Activated CD4-positive, CD25-positive, alpha-beta regulatory T cell (primary cell): ENCODE data around the gene ZNF770.
"Not testable (repeated sequence)": the region's sequence is repeated elsewhere in the genome, so short reads cannot be mapped to it uniquely, and the experiment has no call there.

Experiments used
- DNase-seq, 4 experiments: peaks; one replicate each; lab custom pipeline; 2025; lab: John Stamatoyannopoulos, UW

Gene ZNF770

DNA sequence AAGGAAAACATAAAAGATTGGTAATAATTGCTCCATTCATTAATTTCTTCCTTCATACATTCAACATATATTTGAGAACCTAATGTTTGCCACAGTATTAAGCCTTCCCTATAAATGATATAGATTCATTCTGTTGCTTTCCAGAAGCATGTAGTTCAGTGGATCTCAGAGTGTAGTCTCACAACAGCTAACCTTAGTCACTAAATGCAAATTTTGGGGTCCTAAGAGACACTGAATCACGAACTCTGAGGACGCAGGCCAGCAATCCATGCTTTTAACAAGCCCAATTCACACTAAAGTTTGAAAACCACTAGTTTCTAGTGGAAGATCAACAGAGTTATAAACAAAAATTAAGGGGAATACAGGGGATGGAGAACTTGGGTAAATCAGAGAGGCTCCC, 11.3 kb downstream of the ZNF770 start:
- no peak for DNase-seq

DNA sequence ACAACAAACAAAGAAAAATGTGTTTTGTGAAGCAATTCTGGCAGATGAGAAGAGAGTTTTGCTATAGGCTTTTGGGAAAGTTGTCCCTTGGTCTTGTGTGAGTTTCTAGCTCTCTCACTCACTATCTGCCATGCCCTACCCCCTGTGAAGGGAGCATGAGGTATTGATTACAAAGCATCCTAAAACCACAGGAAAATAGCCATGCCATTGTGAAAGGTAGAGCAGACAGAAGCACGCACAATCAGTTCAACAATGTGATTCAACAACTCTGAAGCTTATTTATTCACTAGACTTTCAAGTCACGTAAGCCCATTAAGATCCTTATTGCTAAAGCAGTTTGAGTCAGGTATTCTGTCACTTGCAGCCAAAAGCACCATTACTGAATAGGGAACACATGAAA, 12.0 kb downstream of the ZNF770 start:
- DNase-seq, result no peak

DNA sequence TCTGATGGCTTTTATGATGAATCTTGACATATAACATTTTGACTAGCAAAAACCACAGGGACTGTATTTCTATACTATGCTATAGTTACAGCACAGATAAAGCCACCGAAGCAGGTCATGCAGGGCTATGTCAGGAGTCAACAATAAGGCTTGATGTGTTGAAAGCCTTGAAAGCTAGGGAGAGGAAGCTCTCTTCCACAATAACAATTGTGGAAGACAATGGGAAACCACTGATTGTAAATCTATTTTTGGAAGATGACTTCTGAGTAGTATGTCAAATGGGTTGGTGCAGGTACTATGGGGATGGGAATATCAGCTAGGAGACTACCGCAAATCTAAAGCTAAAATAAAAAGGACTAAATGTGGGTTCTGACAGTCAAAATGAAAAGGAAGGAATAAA, 14.6 kb downstream of the ZNF770 start:
- DNase-seq, result no peak

DNA sequence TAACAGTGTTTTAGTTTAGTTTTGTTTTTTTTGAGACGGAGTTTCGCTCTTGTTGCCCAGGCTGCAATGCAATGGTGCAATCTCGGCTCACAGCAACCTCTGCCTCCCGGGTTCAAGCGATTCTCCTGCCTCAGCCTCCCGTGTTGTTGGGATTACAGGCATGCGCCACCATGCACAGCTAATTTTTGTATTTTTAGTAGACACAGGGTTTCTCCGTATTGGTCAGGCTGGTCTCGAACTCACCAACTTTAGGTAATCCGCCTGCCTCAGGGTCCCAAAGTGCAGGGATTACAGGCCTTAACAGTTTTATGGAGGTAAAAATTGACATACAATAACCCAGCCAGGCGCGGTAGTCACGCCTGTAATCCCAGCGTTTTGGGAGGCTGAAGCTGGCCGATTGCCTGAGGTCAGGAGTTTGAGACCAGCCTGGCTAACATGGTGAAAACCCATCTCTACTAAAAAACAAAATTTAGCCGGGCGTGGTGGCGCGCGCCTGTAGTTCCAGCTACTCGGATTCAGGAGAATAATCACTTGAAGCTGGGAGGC, 17.9 kb downstream of the ZNF770 start:
- not testable (repeated sequence) for DNase-seq

DNA sequence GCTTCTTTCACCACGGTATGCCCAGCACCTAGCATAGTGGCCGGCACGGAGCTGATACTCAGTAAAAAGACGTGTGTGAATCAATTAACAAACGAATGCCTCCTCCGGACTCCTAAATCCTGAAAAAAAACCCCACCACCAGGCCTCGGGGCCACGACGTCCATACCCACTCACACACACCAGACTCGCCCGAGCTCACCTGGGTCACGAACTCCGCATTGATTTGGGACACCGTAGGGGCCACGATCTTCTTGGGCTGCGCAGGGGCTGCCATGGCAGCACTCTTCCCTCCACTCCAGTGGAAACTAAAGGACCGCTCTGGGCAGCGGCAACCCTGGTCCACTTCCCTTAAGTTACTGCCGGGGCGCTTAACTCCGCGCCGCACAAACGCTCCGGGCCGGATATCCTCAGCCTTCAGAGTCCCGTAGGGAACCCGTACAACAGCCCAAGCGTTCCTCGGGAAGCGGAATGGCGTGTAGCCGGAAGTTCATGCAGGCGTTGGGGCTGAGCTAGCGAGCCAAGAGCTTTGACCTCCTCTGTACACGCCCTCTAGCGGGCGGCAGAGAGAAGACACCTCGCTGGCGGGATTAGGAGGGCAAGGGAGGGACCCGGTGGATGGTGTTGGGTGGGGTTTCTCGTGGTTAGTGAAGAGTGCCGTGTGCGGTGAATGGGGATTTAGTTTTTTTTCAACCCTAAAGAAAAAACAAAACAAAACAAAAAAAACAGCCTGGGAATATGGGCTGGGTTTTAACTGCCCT, 18.6 kb downstream of the ZNF770 start, which contains the start of gene AQR:
Gene AQR, minus strand, starts transcription at position 403 of the 758 bp plus-strand sequence. Its CDS starts 129 bp downstream, at position 274.
- DNase-seq, result peak; percentile 73 to 79 (median 78)

DNA sequence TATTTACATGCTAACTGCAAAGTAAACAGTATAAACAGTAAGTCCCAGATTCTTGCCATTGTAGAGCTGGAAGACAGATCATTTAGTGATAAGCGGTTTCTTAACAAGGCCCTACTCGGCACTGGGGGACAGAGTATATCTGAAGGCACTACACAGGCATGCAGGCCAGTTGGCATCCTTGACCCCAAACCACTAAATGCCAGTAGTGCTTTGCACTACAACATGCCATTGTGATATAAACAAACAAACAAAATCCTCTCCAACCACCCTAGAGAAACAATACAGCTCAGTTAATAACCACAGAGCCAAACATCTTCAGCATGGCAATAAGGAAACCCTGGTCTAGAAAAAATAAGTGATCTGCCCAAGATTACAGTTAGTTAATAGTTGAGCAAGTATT, 23.8 kb downstream of the ZNF770 start:
- DNase-seq, result no peak

DNA sequence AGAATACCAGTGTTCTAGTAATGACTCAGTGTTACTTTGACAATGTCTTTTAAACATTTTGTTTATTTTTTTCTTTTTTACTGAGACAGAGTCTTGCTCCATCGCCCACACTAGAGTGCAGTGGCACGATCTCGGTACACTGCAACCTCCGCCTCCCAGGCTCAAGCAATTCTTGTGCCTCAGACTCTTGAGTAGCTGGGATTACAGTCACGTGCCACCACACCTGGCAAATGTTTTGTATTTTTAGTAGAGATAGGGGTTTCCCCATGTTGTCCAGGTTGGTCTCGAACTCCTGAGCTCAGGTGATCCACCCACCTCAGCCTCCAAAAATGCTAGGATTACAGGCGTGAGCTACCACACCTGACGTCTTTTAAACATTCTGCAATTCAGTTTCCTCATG, 34.2 kb downstream of the ZNF770 start:
- no peak for DNase-seq

DNA sequence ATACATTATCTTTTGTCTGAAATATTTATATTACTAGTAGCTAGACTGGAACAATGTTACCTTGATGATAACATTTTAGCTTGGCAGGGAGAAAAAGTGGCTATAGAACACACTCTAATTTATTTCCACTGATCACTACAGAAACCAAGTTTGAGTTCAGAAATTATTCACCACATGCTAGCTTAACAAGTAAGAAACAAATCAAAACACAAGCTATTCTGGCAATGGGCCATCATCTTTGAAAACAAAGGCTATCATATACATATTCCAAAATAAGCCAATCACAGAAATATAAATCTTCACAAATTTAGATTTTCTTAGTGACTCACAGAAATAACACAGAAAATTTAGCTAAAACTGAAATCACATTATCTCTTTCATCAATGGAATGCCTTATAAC, 35.6 kb downstream of the ZNF770 start:
- no peak for DNase-seq

DNA sequence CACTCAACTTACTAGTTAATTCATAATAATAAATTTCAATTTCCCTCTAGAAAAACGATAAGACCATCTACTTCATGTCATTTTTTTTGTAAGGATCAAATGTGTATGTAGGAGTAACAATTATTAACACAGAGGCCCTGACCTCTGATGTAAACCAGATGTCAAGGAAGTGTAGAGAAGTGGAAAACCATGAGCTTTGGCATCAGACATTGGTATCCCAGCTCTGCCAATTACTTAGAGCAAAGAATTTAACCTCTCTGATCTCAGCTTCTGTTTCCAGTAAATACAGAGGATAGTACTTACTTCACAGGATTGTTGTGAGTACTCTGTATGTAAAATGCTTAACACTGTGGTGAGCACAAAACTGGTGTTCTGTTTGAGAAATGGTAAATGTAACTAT, 36.1 kb downstream of the ZNF770 start:
- no peak for DNase-seq

DNA sequence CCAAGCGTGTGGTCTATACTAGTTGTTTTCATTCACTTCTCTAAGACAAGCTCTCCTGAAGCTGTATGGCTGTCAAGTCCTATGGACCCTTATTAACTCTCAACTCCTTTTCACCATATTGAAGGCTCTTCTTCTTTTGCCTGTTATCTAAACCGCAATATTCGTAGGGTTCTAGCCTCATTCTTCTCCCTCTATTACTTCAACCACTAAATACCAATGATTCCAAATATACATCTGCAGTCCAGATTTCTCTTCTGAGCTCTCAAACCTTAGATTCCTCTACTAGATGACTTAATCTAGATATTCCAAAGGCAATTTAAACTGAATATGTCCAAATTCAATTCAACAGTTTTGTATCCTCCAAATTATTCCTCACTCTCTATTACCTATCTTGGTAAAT, 43.2 kb downstream of the ZNF770 start:
- DNase-seq, result no peak

DNA sequence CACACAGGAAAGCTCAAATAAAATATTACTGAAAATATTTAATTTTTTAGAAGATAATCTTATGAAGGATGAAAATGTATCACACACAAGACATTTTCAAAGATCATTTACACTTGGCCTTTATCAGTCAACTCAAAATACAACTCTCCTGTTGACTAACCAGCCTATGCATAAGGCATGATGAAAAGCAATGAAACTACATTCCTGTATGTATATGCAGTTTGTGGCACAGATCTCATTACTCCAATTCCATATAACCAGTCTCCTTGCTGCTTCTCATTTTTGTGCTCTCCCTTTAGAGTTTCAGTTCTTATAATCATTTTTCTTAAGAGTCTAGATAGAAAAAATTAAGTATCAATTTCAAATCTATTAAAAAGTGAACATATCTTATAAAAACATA, 44.4 kb downstream of the ZNF770 start:
- no peak for DNase-seq

DNA sequence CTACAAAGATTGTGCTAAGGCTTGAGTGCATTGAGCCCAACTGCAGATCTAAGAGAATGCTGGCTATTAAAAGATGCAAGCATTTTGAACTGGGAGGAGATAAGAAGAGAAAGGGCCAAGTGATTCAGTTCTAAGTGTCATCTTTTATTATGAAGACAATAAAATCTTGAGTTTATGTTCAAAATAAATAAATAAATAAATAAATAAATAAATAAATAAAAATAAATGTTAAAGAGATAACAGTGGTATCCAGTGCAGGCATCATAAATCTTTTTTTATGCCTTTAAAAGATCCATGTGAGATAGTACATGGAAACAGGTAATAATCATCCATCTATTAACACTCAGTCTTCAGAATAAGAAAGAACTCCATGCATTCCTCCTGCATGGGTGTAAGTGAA, 44.8 kb downstream of the ZNF770 start:
- DNase-seq, result not testable (repeated sequence)

DNA sequence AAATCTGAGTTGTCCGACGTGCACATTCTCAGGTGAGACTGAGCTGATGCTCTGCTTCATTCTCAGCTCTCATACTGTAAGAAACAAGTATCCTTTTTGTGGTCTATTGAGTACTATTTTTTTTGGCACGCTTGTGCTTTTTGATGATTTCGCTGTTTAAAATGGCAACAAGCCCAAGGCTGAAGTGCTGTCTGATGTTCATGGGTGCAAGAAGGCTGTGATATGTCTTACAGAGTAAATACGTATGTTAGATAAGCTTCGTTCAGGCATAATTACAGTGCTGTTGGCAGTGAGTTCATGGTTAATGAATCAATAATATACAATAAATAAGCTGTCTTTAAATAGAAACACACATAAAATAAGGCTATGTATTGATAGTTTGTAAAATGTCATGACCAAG, 45.7 kb downstream of the ZNF770 start:
- DNase-seq, result no peak

DNA sequence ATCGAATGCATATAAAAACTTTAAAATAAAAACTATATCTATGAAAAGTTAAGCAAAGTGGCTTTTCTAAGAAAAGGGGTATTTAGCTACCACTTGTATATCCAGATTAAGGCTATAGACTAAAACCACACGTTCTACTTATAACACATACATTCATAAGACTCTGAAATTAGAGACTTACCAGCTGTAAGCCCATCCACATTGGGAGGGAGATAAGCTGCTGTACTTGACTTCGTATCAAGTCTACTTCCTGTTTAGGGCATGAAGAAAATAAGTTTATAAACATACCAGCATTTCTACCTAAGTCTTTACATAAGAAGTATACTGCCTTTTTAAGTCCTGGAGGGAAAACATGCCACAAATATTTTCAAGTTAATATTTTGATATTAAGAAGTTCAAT, 46.3 kb downstream of the ZNF770 start:
- DNase-seq, result no peak

DNA sequence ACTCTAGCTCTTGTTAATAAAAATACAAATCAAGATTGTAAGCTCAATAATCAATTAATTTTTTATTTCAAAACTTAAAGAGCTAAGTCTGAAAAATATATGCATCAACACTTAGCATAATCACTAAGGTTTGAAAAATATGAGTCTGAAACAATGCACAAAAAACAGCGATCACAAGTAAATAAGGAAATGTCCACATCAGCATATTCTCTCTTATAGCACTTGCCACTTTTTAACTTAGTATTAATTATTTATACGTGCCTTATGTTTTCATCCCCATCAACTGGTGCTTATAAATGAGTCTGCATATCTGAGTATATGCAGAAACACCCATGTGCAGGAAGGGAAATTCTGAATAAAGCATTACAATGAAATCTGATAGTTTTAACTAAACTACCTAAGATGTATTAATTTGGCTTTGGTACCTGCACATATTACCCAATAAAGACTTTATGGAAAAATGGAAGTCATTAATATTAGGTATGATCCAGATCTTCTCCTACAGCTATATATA, 46.8 kb downstream of the ZNF770 start:
- DNase-seq, result no peak

DNA sequence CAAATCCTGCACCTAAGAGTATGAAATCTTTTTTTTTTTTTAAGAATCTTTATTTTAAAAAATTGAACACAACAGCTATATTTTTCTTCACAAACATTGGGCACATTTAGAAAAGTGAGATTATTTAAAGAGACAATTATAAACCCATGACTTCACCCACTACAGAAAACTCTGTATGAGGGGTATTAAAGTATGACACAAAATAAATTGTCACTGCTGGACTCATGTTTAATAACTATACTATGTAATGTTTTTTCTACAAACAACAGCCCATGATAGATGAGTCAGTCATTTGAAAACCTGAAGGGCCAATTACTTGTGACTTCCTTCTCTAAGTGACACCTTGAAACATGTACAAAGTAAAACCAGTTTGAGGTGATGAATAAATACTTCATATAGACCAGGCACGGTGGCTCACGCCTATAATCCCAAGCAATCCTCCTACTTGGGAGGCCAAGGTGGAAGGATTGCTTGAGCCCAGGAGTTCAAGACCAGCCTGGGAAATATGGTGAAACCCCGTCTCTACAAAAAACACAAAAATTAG, 54.6 kb downstream of the ZNF770 start:
- DNase-seq, result no peak

DNA sequence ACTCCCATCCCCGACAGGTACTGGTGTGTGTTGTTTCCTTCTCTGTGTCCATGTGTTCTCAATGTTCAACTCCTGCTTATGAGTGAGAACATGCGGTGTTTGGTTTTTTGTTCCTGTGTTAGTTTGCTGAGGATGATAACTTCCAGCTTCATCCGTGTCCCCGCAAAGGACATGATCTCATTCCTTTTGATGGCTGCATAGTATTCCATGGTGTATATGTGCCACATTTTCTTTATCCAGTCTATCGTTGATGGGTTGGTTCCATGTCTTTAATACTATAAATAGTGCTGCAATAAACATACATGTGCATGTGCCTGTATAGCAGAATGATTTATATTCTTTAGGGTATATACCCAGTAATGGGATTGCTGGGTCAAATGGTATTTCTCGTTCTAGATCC, 59.7 kb downstream of the ZNF770 start:
- DNase-seq, result not testable (repeated sequence)
